Keratinocyte (primary cell): Measurements from ENCODE around the gene TASOR. TPM values are rescaled to one million over a fixed set of nuclear protein-coding genes. Genes with fewer than 3 reads are reported as not detected.

Experiments
- DNase-seq: peaks from one replicate; pipeline ENCODE4 v3.0.0-alpha.2; 2011; ENCODE audit warnings: low read depth, missing footprints, low spot score
- FAIRE-seq: peaks from 2 replicates; lab custom pipeline; 2011; peaks lifted over from hg19 to GRCh38; lab: Jason Lieb, UNC
- H2AFZ ChIP-seq: 2 replicates; pipeline ENCODE4 v1.6.0; 2012; ENCODE audit warnings: low read length, control low read depth, inconsistent platforms; ENCODE audit not compliant: control insufficient read depth
- H3K27ac ChIP-seq: 2 replicates; pipeline ENCODE4 v1.5.1; 2011; ENCODE audit warnings: low read length; ENCODE audit not compliant: control insufficient read depth, insufficient read depth
- H3K27me3 ChIP-seq: 3 replicates; pipeline ENCODE4 v1.6.0; 2011; ENCODE audit warnings: low read length; ENCODE audit not compliant: control insufficient read depth, insufficient read depth; ENCODE audit errors: extremely low read depth
- H3K36me3 ChIP-seq, 2 experiments: 2 replicates in 1 of 2; 3 replicates in 1 of 2; pipeline ENCODE4 v1.5.1; 2011; ENCODE audit warnings: low read length in 2 of 2, mild to moderate bottlenecking in 1 of 2; ENCODE audit not compliant: control insufficient read depth in 2 of 2, insufficient read depth in 2 of 2; ENCODE audit errors: extremely low read depth in 1 of 2
- H3K4me1 ChIP-seq: 3 replicates; pipeline ENCODE4 v1.5.1; 2011; ENCODE audit warnings: low read length; ENCODE audit not compliant: control insufficient read depth, insufficient read depth; ENCODE audit errors: extremely low read depth
- H3K4me2 ChIP-seq: 3 replicates; pipeline ENCODE4 v1.6.0; 2011; ENCODE audit warnings: low read depth, low read length; ENCODE audit not compliant: control insufficient read depth, insufficient read depth; ENCODE audit errors: extremely low read depth
- H3K4me3 ChIP-seq, 3 experiments: fragments of 200-600 bp in 1 of 3; sonication (generic) in 1 of 3; 2 replicates in 2 of 3; 3 replicates in 1 of 3; pipeline ENCODE4 v1.5.1; 2011 to 2016; ENCODE audit warnings: low read length in 3 of 3, mild to moderate bottlenecking in 3 of 3, control low read depth in 2 of 3, inconsistent platforms in 1 of 3, low read depth in 1 of 3, mixed read lengths in 1 of 3, mixed run types in 1 of 3, moderate library complexity in 1 of 3; ENCODE audit not compliant: control insufficient read depth in 2 of 3, insufficient read depth in 2 of 3; ENCODE audit errors: extremely low read depth in 1 of 3
- H3K79me2 ChIP-seq: 2 replicates; pipeline ENCODE4 v1.6.0; 2012; ENCODE audit warnings: low read length; ENCODE audit not compliant: control insufficient read depth, insufficient read depth
- H3K9ac ChIP-seq: 3 replicates; pipeline ENCODE4 v1.6.0; 2011; ENCODE audit warnings: low read length; ENCODE audit not compliant: control insufficient read depth, insufficient read depth; ENCODE audit errors: extremely low read depth
- H3K9me1 ChIP-seq: 3 replicates; pipeline ENCODE4 v1.6.0; 2011; ENCODE audit warnings: low read length; ENCODE audit not compliant: control insufficient read depth, insufficient read depth; ENCODE audit errors: extremely low read depth
- H3K9me3 ChIP-seq: 2 replicates; pipeline ENCODE4 v1.5.1; 2012; ENCODE audit warnings: low read depth, low read length; ENCODE audit not compliant: control insufficient read depth
- H4K20me1 ChIP-seq: 3 replicates; pipeline ENCODE4 v1.6.0; 2011; ENCODE audit warnings: low read length; ENCODE audit not compliant: control insufficient read depth, insufficient read depth; ENCODE audit errors: extremely low read depth
- CTCF ChIP-seq, 3 experiments: IDR thresholded peaks in 1 of 3; conservative IDR thresholded peaks in 1 of 3; optimal IDR thresholded peaks in 1 of 3; 2 replicates in 2 of 3; 3 replicates in 1 of 3; pipeline versions ENCODE3 to v1.5.1; 2011; ENCODE audit warnings: low read length in 3 of 3, mild to moderate bottlenecking in 3 of 3, moderate library complexity in 2 of 3, control low read depth in 1 of 3, inconsistent platforms in 1 of 3; ENCODE audit not compliant: insufficient read depth in 2 of 3; ENCODE audit errors: extremely low read depth in 1 of 3
- EZH2 ChIP-seq: IDR thresholded peaks from one replicate; pipeline ENCODE4 v1.6.1; 2012; ENCODE audit warnings: inconsistent platforms, mild to moderate bottlenecking, low read length, moderate library complexity
- dilution Hi-C: fragments of 300-500 bp; cut with MboI; formaldehyde crosslinking; loops from one replicate; pipeline ENCODE4 v1.7.0; 2020; ENCODE audit warnings: low sequenced_read_pairs; ENCODE audit not compliant: extremely low pct_ligation_motif_present
- polyA plus RNA-seq, 5 experiments: library from polyadenylated mRNA; depleted of rRNA in 3 of 5; stranded (reverse) in 3 of 5; stranded (forward) in 1 of 5; unstranded in 1 of 5; fragments of >200 nt; gene quantifications; 1 replicate in 1 of 5; 2 replicates in 3 of 5; 3 replicates in 1 of 5; pipeline versions ENCODE4 v1.2.1 to v1.2.3, GENCODE V29; 2011 to 2012; ENCODE audit warnings: missing spikeins in 2 of 5, low read depth in 1 of 5, low replicate concordance in 1 of 5

The TASOR gene
- polyA plus RNA-seq, 1 donor (not counting 4 experiments of a cell fraction or from before 2014, with no cell fraction given): 38.6 TPM

DNA sequence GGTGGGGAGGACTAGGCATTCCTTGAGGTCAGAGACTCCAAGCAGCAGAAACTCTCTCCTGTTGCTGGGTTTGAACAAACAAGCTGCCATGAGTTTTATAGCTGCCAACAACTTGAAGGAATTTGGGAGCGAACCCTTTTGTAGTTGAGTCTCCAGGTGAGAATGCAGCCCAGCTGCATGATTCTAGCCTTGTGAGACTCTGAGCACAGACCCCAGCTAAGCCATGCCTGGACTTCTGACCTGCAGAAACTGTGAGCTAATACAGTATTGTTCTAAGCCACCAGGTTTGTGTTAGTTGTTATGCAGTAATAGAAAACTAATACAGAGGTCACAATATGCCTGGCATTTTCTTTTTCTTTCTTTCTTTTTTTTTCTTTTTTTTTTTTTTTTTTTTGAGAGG lies 6.2 kb upstream of the TASOR start:
- no peak overlapping the region for H2AFZ ChIP-seq
- H3K27me3 ChIP-seq: no peaks in the 10 kb centered on the region
- dilution Hi-C loops: no loop called here
- no peaks in the 10 kb centered on the region for H3K79me2 ChIP-seq
- no peak overlapping the region for H3K9ac ChIP-seq
- H3K36me3 ChIP-seq: no peaks in the 10 kb centered on the region
- TF ChIP-seq CTCF (optimal IDR thresholded peaks at IDR 0.05 in 1 of 3, IDR thresholded peaks at IDR 0.05 in 1 of 3, conservative IDR thresholded peaks at IDR 0.05 in 1 of 3; ENCODE audit: extremely low read depth in 1 of 3, insufficient read depth in 2 of 3, low read length in 3 of 3): no peak
- peak; percentile 34 for FAIRE-seq
- H3K9me1 ChIP-seq: no peaks in the 10 kb centered on the region
- no peak overlapping the region for H3K4me2 ChIP-seq
- peaks cover 13% of the 10 kb centered on the region for H3K4me1 ChIP-seq
- H3K9me3 ChIP-seq: no peaks in the 10 kb centered on the region
- H4K20me1 ChIP-seq: no peaks in the 10 kb centered on the region
- DNase-seq: no peak
- no peak overlapping the region for H3K4me3 ChIP-seq
- H3K27ac ChIP-seq: no peak overlapping the region

GRCh38 chr3:56688191-56688590 lies 5.1 kb upstream of the TASOR start:
- H2AFZ ChIP-seq: no peak overlapping the region
- no peak overlapping the region for H3K4me2 ChIP-seq
- H3K9ac ChIP-seq: no peak overlapping the region
- no peaks in the 10 kb centered on the region for H3K27me3 ChIP-seq
- no peaks in the 10 kb centered on the region for H3K36me3 ChIP-seq
- FAIRE-seq (peak; percentile 9), DNase-seq (no peak)
- H3K79me2 ChIP-seq: no peaks in the 10 kb centered on the region
- H3K9me1 ChIP-seq: no peaks in the 10 kb centered on the region
- peaks cover 3% of the 10 kb centered on the region for H3K9me3 ChIP-seq
- peaks cover 17% of the 10 kb centered on the region for H3K4me1 ChIP-seq
- dilution Hi-C loops: no loop called here
- no peak for TF ChIP-seq EZH2
- no peak for TF ChIP-seq CTCF (optimal IDR thresholded peaks at IDR 0.05 in 1 of 3, IDR thresholded peaks at IDR 0.05 in 1 of 3, conservative IDR thresholded peaks at IDR 0.05 in 1 of 3; ENCODE audit: extremely low read depth in 1 of 3, insufficient read depth in 2 of 3, low read length in 3 of 3)
- H4K20me1 ChIP-seq: no peaks in the 10 kb centered on the region
- H3K27ac ChIP-seq: no peak overlapping the region
- no peak overlapping the region for H3K4me3 ChIP-seq
